Uterus (tissue), 2 donors: ENCODE data around the gene LENEP.

Experiments
- CTCF ChIP-seq, 4 experiments: fragments of 200-600 bp in 2 of 4; fragments of 450-650 bp in 2 of 4; sonication (generic) in 2 of 4; IDR thresholded peaks; one replicate each; pipeline ENCODE4 v1.5.1; 2016 to 2019; ENCODE audit warnings: antibody characterized with exemption in 4 of 4, mild to moderate bottlenecking in 2 of 4, moderate library complexity in 1 of 4
- POLR2A ChIP-seq, 2 donors: fragments of 450-650 bp; IDR thresholded peaks; one replicate each; pipeline ENCODE4 v1.6.1; 2016; ENCODE audit warnings: antibody characterized with exemption in 2 of 2, mild to moderate bottlenecking in 1 of 2, moderate library complexity in 1 of 2

GRCh38 chr1:154992721-154993571 is 440 bp upstream of the LENEP start:
- TF ChIP-seq CTCF (IDR thresholded peaks at IDR 0.05), result no peak
- no peak for TF ChIP-seq POLR2A (IDR thresholded peaks at IDR 0.05)
